GM12874 (cell line): ENCODE data around the gene GJC2.

Experiments
- TF ChIP-seq, protein P1 (sequence below): IDR thresholded peaks from 2 replicates; pipeline ENCODE4 v1.5.1; 2011; ENCODE audit warnings: low read depth, mild to moderate bottlenecking, control low read depth, low read length, moderate library complexity; ENCODE audit not compliant: insufficient read depth

The GJC2 gene

DNA sequence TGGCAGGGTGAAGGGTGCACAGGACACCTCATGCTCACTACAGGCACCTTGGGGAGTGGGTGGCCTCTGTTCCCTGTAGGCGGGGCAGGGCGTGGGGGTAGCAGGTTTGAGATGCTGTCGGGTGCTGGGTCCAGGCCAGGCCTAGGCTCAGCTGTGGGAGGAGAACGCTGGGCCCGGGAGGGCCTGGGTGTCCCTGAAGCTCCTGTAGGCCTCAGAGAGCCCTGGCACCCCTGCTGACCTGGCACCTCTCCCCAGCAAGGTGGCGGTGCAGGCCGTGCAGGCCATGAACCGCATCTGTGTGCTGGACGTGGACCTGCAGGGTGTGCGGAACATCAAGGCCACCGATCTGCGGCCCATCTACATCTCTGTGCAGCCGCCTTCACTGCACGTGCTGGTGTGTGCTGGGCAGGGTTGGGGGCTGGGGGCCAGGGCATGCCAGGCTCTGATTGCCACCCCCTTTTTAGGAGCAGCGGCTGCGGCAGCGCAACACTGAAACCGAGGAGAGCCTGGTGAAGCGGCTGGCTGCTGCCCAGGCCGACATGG, 2.5 kb upstream of the GJC2 start:
- TF ChIP-seq, protein P1, sequence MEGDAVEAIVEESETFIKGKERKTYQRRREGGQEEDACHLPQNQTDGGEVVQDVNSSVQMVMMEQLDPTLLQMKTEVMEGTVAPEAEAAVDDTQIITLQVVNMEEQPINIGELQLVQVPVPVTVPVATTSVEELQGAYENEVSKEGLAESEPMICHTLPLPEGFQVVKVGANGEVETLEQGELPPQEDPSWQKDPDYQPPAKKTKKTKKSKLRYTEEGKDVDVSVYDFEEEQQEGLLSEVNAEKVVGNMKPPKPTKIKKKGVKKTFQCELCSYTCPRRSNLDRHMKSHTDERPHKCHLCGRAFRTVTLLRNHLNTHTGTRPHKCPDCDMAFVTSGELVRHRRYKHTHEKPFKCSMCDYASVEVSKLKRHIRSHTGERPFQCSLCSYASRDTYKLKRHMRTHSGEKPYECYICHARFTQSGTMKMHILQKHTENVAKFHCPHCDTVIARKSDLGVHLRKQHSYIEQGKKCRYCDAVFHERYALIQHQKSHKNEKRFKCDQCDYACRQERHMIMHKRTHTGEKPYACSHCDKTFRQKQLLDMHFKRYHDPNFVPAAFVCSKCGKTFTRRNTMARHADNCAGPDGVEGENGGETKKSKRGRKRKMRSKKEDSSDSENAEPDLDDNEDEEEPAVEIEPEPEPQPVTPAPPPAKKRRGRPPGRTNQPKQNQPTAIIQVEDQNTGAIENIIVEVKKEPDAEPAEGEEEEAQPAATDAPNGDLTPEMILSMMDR = no peak

- TF ChIP-seq, protein P1 = no peak
These were observed 2.0 kb upstream of the GJC2 start for GRCh38 chr1:228147768-228148167.

GRCh38 chr1:228148196-228148861, 1.4 kb upstream of the GJC2 start:
- TF ChIP-seq, protein P1 = no peak

DNA sequence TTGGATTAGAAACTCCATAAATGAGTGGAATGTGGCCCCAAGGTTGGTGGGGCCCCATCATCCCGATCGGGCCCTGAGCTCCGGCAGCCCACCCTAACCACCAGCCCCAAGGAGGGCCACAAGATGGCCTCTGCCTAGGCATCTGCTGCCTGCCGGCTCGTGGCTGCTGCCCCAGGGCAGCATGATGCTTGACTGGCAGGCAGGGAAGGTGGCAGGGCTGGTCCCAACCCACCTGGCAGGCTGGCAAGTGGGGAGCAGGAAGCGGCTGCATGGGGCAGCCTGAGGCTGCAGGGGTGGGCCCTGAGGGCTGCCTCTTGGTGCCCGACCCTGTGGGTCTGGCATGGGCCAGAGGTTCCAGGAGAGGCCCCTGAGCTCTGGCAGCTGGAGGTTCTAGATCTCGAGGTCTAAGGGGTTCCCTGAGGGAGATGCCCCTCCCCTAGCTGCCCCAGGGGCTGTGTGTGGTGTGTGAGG, 760 bp upstream of the GJC2 start:
- TF ChIP-seq, protein P1 = no peak

- TF ChIP-seq, protein P1 = no peak
These were observed 360 bp downstream of the GJC2 start for GRCh38 chr1:228150120-228150460.

GRCh38 chr1:228150461-228151179, 890 bp downstream of the GJC2 start:
- TF ChIP-seq, protein P1 = no peak

DNA sequence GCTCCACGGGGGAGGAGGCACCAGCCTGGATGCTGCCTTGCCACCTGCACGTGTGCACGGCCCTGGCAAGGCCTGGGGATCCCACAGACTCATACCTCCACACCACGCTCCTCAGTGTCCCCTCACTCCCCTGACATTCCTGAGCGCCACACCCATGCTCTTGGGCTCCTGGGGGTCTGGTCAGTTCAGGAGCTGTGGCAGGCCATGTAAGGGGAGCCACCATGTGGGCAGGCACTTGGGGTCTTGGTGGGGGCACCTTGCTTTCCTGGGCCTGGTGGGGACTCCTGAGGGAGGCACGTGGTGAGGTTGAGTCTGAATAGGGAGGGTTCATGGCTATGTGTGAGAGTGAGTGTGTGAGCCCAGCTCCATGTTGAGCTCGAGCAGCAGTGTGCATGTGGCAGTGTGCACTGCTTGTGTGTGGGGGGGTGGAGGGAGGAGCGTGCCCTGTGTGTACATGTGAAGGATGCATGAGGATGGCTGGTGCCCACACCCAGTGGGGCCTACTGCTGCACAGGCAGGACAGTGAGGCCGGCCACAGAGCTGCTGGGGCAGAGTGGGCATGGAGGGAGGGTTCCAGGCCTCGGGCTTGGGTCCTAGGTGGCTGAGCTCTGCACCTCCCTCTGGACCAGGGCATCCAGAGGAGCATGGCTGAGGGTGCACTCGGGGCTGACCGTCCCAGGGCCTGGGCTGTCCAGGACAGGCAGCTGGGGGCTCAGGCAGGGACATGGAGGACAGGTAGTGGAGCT, 1.6 kb downstream of the GJC2 start:
- TF ChIP-seq, protein P1 = no peak
